CD4-positive, alpha-beta T cell (primary cell): ENCODE data around the gene ZC3H10. TPM values are rescaled to one million over a fixed set of nuclear protein-coding genes. Genes with fewer than 3 reads are reported as not detected.
A peak's percentile ranks its signal among the peaks of the same experiment; 100 is the strongest.

ENCODE experiments used
- ATAC-seq: fragments of 200-7000 bp; cut with Tn5 transposase; one replicate; pipeline ENCODE4 v1.10.0; 2022; ENCODE audit warnings: mild to moderate bottlenecking; ENCODE audit not compliant: poor library complexity
- CTCF ChIA-PET: fragments of 350-600 bp; sonication (Branson Sonifier 250); formaldehyde crosslinking; loops from one replicate; lab custom pipeline; 2021; ENCODE audit warnings: antibody characterized with exemption, inconsistent platforms; lab: Charles Lee
- POLR2A ChIA-PET: fragments of 350-600 bp; sonication (Branson Sonifier 250); formaldehyde crosslinking; loops from one replicate; lab custom pipeline; 2021; ENCODE audit warnings: antibody characterized with exemption, inconsistent platforms; lab: Charles Lee
- DNase-seq, 14 experiments: peaks; one replicate each; pipeline ENCODE4 v3.0.0-alpha.2; 2013 to 2020; ENCODE audit warnings: mixed read lengths in 2 of 14
- H3K27ac ChIP-seq, 2 donors: one replicate each; pipeline versions ENCODE4 v1.5.1 to v1.7.0; 2013; ENCODE audit warnings: low read length in 2 of 2, low read depth in 1 of 2, mild to moderate bottlenecking in 1 of 2
- H3K27me3 ChIP-seq, 2 experiments: 1 replicate in 1 of 2; 2 replicates in 1 of 2; pipeline versions ENCODE4 v1.6.1 to v1.7.0; 2013; ENCODE audit warnings: low read length in 2 of 2, control low read depth in 1 of 2, mild to moderate bottlenecking in 1 of 2, moderate library complexity in 1 of 2; ENCODE audit not compliant: insufficient read depth in 2 of 2, control insufficient read depth in 1 of 2
- H3K36me3 ChIP-seq: one replicate; pipeline ENCODE4 v1.6.1; 2013; ENCODE audit warnings: low read length, control low read depth; ENCODE audit not compliant: insufficient read depth
- H3K4me1 ChIP-seq: one replicate; pipeline ENCODE4 v1.6.1; 2013; ENCODE audit warnings: low read length, control low read depth; ENCODE audit not compliant: insufficient read depth
- H3K4me3 ChIP-seq: one replicate; pipeline ENCODE4 v1.5.1; 2013; ENCODE audit warnings: mild to moderate bottlenecking, low read length, moderate library complexity
- H3K9me3 ChIP-seq, 2 experiments: 1 replicate in 1 of 2; 2 replicates in 1 of 2; pipeline versions ENCODE4 v1.6.1 to v1.7.0; 2013; ENCODE audit warnings: low read length in 2 of 2, mild to moderate bottlenecking in 2 of 2, control low read depth in 1 of 2, moderate library complexity in 1 of 2; ENCODE audit not compliant: control insufficient read depth in 1 of 2, insufficient read depth in 1 of 2
- H3K27ac Mint-ChIP-seq: one replicate; pipeline ENCODE4 v1.8.0; 2020; ENCODE audit warnings: mixed read lengths
- H3K27me3 Mint-ChIP-seq: one replicate; pipeline ENCODE4 v1.8.0; 2021; ENCODE audit warnings: mixed read lengths
- H3K36me3 Mint-ChIP-seq: one replicate; pipeline ENCODE4 v1.8.0; 2021; ENCODE audit warnings: low read depth, mixed read lengths
- H3K4me1 Mint-ChIP-seq: one replicate; pipeline ENCODE4 v1.8.0; 2021; ENCODE audit warnings: low read depth, mixed read lengths
- H3K4me3 Mint-ChIP-seq: one replicate; pipeline ENCODE4 v1.8.0; 2020; ENCODE audit warnings: mild to moderate bottlenecking, mixed read lengths
- H3K9me3 Mint-ChIP-seq: one replicate; pipeline ENCODE4 v1.8.0; 2020; ENCODE audit warnings: mixed read lengths
- CTCF ChIP-seq: fragments of 200-600 bp; IDR thresholded peaks from one replicate; pipeline ENCODE4 v1.8.0; 2022; ENCODE audit warnings: antibody characterized with exemption, mild to moderate bottlenecking
- intact Hi-C, 2 experiments: fragments of 100-400 bp; cut with DNase I in 1 of 2; cut with micrococcal nuclease in 1 of 2; formaldehyde crosslinking; loops; one replicate each; pipeline versions ENCODE4 v1.15.1 to v1.9.0; 2023 to 2025; cut with DNase I, micrococcal nuclease
- total RNA-seq, 174 experiments: library from RNA in 2 of 174; stranded (reverse) in 2 of 174; gene quantifications; one replicate each; pipeline ENCODE4 v1.2.3 and lab custom pipeline; 2021 to 2026

Gene ZC3H10
- total RNA-seq, 2 experiments from 2014 or later, result 6.3 to 8.9 TPM

GRCh38 chr12:56082967-56083366, 35.1 kb upstream of the ZC3H10 start:
- no peaks in the 10 kb centered on the region for H3K9me3 Mint-ChIP-seq
- CTCF ChIA-PET, result no interaction called here
- H3K27me3 Mint-ChIP-seq, result peaks cover 17% of the 10 kb centered on the region
- H3K36me3 Mint-ChIP-seq, result no peaks in the 10 kb centered on the region
- peaks cover 14 to 23% of the 10 kb centered on the region in 2 experiments for H3K27me3 ChIP-seq
- no peak overlapping the region for H3K4me3 Mint-ChIP-seq
- ATAC-seq (no peak), DNase-seq (no peak)
- H3K27ac ChIP-seq, result no peak overlapping the region
- H3K9me3 ChIP-seq, result no peaks in the 10 kb centered on the region
- TF ChIP-seq CTCF, result no peak
- intact Hi-C loops, result loop anchor here in 1 of 2 experiments (2.0 kb wide), 1 partner anchor 18 kb away; no protein-coding TSS in a partner anchor
- H3K36me3 ChIP-seq, result no peaks in the 10 kb centered on the region
- POLR2A ChIA-PET, result no interaction called here
- H3K4me1 Mint-ChIP-seq, result peaks cover 14% of the 10 kb centered on the region
- no peak overlapping the region for H3K27ac Mint-ChIP-seq
- no peak overlapping the region for H3K4me3 ChIP-seq
- peaks cover 21% of the 10 kb centered on the region for H3K4me1 ChIP-seq

GRCh38 chr12:56084958-56085543, 33.0 kb upstream of the ZC3H10 start:
- Histone ChIP-seq H3K27me3 (peaks cover 14 to 23% of the 10 kb centered on the region in 2 experiments), H3K36me3 (no peaks in the 10 kb centered on the region), H3K9me3 (no peaks in the 10 kb centered on the region), H3K4me3 (no peak overlapping the region), H3K4me1 (peaks cover 8% of the 10 kb centered on the region), H3K27ac (no peak overlapping the region)
- intact Hi-C loops, result no loop called here
- Mint-ChIP-seq H3K4me3 (no peak overlapping the region), H3K36me3 (no peaks in the 10 kb centered on the region), H3K4me1 (peaks cover 2% of the 10 kb centered on the region), H3K9me3 (no peaks in the 10 kb centered on the region), H3K27me3 (peaks cover 17% of the 10 kb centered on the region), H3K27ac (no peak overlapping the region)
- CTCF ChIA-PET, result interaction anchor here (0.7 to 1.7 kb wide), 3 partner anchors 19 to 1247 kb away, joined by 3 to 4 read pairs (median 4); no protein-coding TSS in a partner anchor
- POLR2A ChIA-PET, result interaction anchor here (1.2 to 1.6 kb wide), 2 partner anchors 18 to 19 kb away, joined by 4 to 5 read pairs; partner anchors contain the start of gene PA2G4
- DNase-seq (peak in 6 of 14 experiments; percentile 5 to 52 (median 26)), ATAC-seq (no peak)
- TF ChIP-seq CTCF, result peak; percentile 26

GRCh38 chr12:56086096-56086495, 32.0 kb upstream of the ZC3H10 start:
- CTCF ChIA-PET, result interaction anchor here (0.9 to 1.7 kb wide), 2 partner anchors 17 to 24 kb away, joined by 3 to 4 read pairs; no protein-coding TSS in a partner anchor
- H3K9me3 Mint-ChIP-seq, result no peaks in the 10 kb centered on the region
- no peaks in the 10 kb centered on the region for H3K4me1 Mint-ChIP-seq

More at GRCh38 chr12:56086096-56086495, 32.0 kb upstream of the ZC3H10 start:
- H3K27me3 ChIP-seq, result peaks cover 8 to 18% of the 10 kb centered on the region in 2 experiments
- H3K36me3 Mint-ChIP-seq, result no peaks in the 10 kb centered on the region
- ATAC-seq (no peak), DNase-seq (no peak)
- H3K36me3 ChIP-seq, result no peaks in the 10 kb centered on the region
- H3K27ac ChIP-seq, result no peak overlapping the region
- TF ChIP-seq CTCF, result no peak
- H3K4me3 ChIP-seq, result no peak overlapping the region
- H3K27me3 Mint-ChIP-seq, result peaks cover 12% of the 10 kb centered on the region
- intact Hi-C loops, result no loop called here
- H3K4me3 Mint-ChIP-seq, result no peak overlapping the region
- H3K9me3 ChIP-seq, result no peaks in the 10 kb centered on the region
- POLR2A ChIA-PET, result interaction anchor here (0.8 to 1.6 kb wide), 2 partner anchors 18 to 31 kb away, joined by 3 to 5 read pairs; partner anchors contain the start of gene PA2G4
- H3K27ac Mint-ChIP-seq, result no peak overlapping the region
- H3K4me1 ChIP-seq, result no peaks in the 10 kb centered on the region
